Aorta (tissue), 5 donors: Measurements from ENCODE around the gene SPPL2B. TPM values are rescaled to one million over a fixed set of nuclear protein-coding genes. Genes with fewer than 3 reads are reported as not detected.

Source experiments
- ATAC-seq: fragments of 200-7000 bp; cut with Tn5 transposase; one replicate; pipeline ENCODE4 v1.9.1; 2022; ENCODE audit warnings: moderate library complexity; ENCODE audit not compliant: low FRiP score
- DNase-seq, 2 donors: peaks; one replicate each; pipeline ENCODE4 v3.0.0-alpha.2; 2020
- H3K27ac ChIP-seq, 2 donors: one replicate each; pipeline ENCODE4 v1.5.1; 2013; ENCODE audit warnings: low read length in 2 of 2, mild to moderate bottlenecking in 2 of 2, moderate library complexity in 2 of 2, control low read depth in 1 of 2, inconsistent platforms in 1 of 2, low read depth in 1 of 2
- H3K27me3 ChIP-seq, 2 donors: one replicate each; pipeline ENCODE4 v1.6.1; 2013; ENCODE audit warnings: control low read depth in 1 of 2, low read length in 1 of 2, mild to moderate bottlenecking in 1 of 2, moderate library complexity in 1 of 2; ENCODE audit not compliant: insufficient read depth in 2 of 2, control insufficient read depth in 1 of 2
- H3K36me3 ChIP-seq, 2 donors: one replicate each; pipeline ENCODE4 v1.6.1; 2013; ENCODE audit warnings: control low read depth in 1 of 2, low read length in 1 of 2, mild to moderate bottlenecking in 1 of 2; ENCODE audit not compliant: insufficient read depth in 2 of 2, control insufficient read depth in 1 of 2
- H3K4me1 ChIP-seq, 2 donors: one replicate each; pipeline ENCODE4 v1.6.1; 2013; ENCODE audit warnings: low read length in 2 of 2, control low read depth in 1 of 2, mild to moderate bottlenecking in 1 of 2, moderate library complexity in 1 of 2; ENCODE audit not compliant: insufficient read depth in 2 of 2, control insufficient read depth in 1 of 2
- H3K4me3 ChIP-seq, 2 donors: one replicate each; pipeline ENCODE4 v1.5.1; 2013; ENCODE audit warnings: low read length in 2 of 2, control low read depth in 1 of 2, mild to moderate bottlenecking in 1 of 2
- H3K9me3 ChIP-seq: one replicate; pipeline ENCODE4 v1.6.1; 2013; ENCODE audit warnings: mild to moderate bottlenecking, low read length; ENCODE audit not compliant: control insufficient read depth
- WGBS, 2 donors: extraction: QIAGEN DNeasy Blood & Tissue Kit; methylation state at CpG; one replicate each; pipeline ENCODE4 v1.1.7; 2013; 5-methylcytosine and 5-hydroxymethylcytosine counted together
- intact Hi-C, 2 donors: fragments of 100-400 bp; cut with DNase I; formaldehyde crosslinking; loops; one replicate each; pipeline versions ENCODE4 v1.14.2 to v1.15.0; 2022
- polyA plus RNA-seq, 2 donors: library from polyadenylated mRNA; stranded (reverse); fragments of 200-250 nt; gene quantifications; one replicate each; pipeline ENCODE4 v1.2.3, GENCODE V29; 2013
- total RNA-seq, 2 donors: library from RNA; stranded (reverse); fragmentation: NEBNext Ultra II Directional; extraction: Animal tissue kit (Norgen Biotek cat#: 25700); gene quantifications; one replicate each; pipeline ENCODE4 v1.2.1, GENCODE V29; 2021
- donor health status: healthy with polysubstance abuse.
- donor health status: Bipolar disorder and iron deficiency.
- donor health status: DM: no; HTN: no; CAD: no.
- donor health status: DM: no; HTN: no; CAD: no.
- donor health status: DM: yes; HTN: yes; CAD: no.

SPPL2B gene
- total and polyA plus RNA-seq, 4 donors: 13.3 to 78.1 (median 39.2) TPM

DNA sequence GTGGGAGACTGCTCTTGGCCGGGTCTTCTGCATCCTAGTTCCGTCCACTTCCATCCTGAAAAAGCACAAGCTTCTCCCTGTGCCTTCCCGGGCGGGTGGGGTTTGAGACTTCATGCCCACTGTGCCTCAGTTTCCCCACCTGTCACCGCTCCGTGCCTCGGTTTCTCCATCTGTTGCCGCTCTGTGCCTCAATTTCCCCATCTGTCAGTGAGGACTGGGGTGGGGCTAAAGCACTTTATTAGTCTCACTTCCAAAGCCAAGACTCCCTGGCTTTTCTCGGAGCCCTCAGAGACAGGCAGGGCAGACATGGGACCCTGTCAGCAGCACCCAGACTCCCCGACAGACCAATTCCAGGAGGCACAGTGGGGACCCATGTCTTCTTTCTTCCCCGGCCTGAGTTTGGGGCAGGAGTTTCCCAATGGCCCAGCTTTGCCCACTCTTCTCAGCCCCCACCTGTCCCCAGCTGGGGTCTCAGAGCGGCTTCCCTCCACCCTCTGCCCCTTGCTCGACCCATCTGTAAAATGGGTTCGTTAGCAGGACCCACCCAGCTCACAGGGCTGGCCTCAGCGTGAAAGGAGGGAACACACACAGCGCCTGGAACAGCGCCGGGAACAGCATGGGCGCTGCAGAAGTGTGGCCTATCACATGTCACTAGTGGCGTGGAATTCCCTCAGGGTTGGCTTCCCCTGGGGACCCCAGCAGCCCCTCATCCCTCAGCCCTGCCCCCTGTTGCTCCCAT lies 41.9 kb upstream of the SPPL2B start:
- Histone ChIP-seq H3K9me3 (no peaks in the 10 kb centered on the region), H3K27ac (no peak overlapping the region), H3K4me1 (no peaks in the 10 kb centered on the region), H3K4me3 (no peak overlapping the region), H3K36me3 (no peaks in the 10 kb centered on the region), H3K27me3 (no peaks in the 10 kb centered on the region)
- DNase-seq: no peak
- no peak for ATAC-seq
- intact Hi-C loops: no loop called here
- WGBS, 2 donors: 85 to 87% methylated on average over 20 of the region's 20 CpGs

DNA sequence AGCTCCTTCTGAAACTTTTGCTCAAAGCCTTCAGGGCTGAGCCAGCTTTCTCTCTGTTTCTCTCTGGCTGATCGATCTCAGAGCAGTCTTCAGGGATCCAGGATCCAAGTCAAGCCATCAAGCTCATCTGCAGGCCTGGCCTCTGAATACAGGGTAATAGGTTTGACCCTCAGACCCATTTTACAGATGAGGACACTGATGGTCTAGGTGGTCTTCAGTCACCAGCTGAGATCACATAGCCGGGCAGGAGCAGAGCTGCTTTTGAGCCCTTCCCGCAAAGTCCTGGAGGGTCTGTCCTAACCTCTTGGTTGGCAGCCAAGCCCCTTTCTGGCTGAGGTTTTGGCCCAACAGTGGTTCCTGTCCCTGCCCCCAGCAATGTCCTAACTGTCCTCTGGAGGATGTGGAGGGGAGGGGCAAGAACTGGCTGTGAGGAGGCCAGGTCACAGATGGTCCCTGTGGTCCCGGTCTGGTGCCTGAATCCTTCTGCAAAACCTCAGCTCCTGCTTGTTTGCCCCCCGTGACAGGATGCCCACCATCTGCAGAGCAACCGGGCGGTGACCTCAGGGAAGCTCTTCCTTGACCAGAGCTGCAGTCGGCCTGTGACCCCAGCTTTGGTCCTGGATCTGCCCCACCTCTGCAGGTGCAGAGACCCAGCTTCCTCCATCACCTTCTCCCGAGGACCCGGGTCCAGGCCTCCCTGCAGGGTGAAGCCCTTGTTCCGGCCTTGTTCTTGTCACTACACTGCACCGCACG lies 40.7 kb upstream of the SPPL2B start:
- no peak for ATAC-seq

GRCh38 chr19:2288338-2288817 lies 40.1 kb upstream of the SPPL2B start:
- no peaks in the 10 kb centered on the region for H3K27me3 ChIP-seq
- DNase-seq (peak in 1 of 2 donors; percentile 76), ATAC-seq (no peak)
- H3K4me3 ChIP-seq: no peak overlapping the region
- H3K9me3 ChIP-seq: no peaks in the 10 kb centered on the region
- intact Hi-C loops: no loop called here
- H3K27ac ChIP-seq: no peak overlapping the region
- H3K36me3 ChIP-seq: no peaks in the 10 kb centered on the region
- no peaks in the 10 kb centered on the region for H3K4me1 ChIP-seq
- WGBS, 2 donors: 91% methylated on average over 17 of the region's 17 CpGs

More for the DNA sequence above, 40.7 kb upstream of the SPPL2B start:
- Histone ChIP-seq H3K36me3 (no peaks in the 10 kb centered on the region), H3K27ac (no peak overlapping the region), H3K27me3 (no peaks in the 10 kb centered on the region), H3K4me3 (no peak overlapping the region), H3K9me3 (no peaks in the 10 kb centered on the region), H3K4me1 (no peaks in the 10 kb centered on the region)
- no peak for DNase-seq
- intact Hi-C loops: no loop called here
- WGBS, 2 donors: 86 to 89% methylated on average over 13 of the region's 13 CpGs

DNA sequence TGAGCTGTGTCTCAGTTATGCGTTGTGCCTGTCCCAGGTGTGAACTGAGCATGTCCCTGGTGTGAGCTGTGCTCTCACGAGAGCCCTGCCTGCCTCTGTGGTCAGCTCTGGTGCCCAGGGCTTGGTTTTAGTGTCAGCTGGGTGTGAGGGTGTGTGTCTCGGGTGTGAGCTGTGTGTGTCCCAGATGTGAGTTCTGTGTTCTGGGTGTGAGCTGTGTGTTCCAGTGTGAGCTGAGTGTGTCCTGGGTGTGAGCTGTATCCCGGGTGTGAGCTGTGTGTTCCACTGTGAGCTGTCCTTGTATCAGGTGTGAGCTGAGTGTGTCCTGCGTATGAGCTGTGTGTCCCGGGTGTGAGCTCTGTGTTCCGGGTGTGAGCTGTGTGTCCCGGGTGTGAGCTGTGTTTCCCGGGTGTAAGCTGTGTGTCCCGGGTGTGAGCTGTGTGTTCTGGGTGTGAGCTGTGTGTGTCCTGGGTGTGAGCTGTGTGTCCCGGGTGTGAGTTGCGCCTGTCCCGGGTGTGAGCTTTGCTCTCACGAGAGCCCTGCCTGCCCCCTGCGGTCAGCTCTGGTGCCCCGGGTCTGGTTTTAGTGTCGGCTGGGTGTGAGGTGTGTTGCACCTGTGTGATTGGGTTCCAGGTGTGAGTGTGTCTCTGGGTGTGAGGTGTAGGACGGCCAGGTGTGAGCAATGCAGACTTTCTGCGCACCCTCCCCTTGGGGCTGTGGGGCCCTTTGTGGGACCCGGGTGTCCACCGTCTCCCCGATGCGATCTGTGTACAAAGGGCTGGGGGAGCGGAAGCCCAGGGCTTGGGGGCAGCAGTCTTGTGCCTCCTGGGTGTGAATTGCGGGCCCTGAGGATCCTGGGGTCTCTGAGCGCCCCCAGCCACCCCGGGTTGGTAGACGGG lies 39.4 kb upstream of the SPPL2B start:
- intact Hi-C loops: no loop called here
- no peak for ATAC-seq

GRCh38 chr19:2289714-2290435 lies 38.6 kb upstream of the SPPL2B start:
- Histone ChIP-seq H3K4me3 (no peak overlapping the region), H3K9me3 (no peaks in the 10 kb centered on the region), H3K4me1 (no peaks in the 10 kb centered on the region), H3K27ac (no peak overlapping the region), H3K27me3 (no peaks in the 10 kb centered on the region), H3K36me3 (no peaks in the 10 kb centered on the region)
- DNase-seq (peak; percentile 77 to 81), ATAC-seq (no peak)
- 1 to 2% methylated on average over 65 to 74 of the region's 74 CpGs for WGBS, 2 donors
- intact Hi-C loops: no loop called here

More for the DNA sequence above, 39.4 kb upstream of the SPPL2B start:
- H3K4me1 ChIP-seq: no peaks in the 10 kb centered on the region
- no peak overlapping the region for H3K27ac ChIP-seq
- DNase-seq: no peak
- 61 to 62% methylated on average over 28 of the region's 28 CpGs for WGBS, 2 donors
- no peaks in the 10 kb centered on the region for H3K27me3 ChIP-seq
- H3K36me3 ChIP-seq: no peaks in the 10 kb centered on the region
- H3K4me3 ChIP-seq: no peak overlapping the region
- no peaks in the 10 kb centered on the region for H3K9me3 ChIP-seq

DNA sequence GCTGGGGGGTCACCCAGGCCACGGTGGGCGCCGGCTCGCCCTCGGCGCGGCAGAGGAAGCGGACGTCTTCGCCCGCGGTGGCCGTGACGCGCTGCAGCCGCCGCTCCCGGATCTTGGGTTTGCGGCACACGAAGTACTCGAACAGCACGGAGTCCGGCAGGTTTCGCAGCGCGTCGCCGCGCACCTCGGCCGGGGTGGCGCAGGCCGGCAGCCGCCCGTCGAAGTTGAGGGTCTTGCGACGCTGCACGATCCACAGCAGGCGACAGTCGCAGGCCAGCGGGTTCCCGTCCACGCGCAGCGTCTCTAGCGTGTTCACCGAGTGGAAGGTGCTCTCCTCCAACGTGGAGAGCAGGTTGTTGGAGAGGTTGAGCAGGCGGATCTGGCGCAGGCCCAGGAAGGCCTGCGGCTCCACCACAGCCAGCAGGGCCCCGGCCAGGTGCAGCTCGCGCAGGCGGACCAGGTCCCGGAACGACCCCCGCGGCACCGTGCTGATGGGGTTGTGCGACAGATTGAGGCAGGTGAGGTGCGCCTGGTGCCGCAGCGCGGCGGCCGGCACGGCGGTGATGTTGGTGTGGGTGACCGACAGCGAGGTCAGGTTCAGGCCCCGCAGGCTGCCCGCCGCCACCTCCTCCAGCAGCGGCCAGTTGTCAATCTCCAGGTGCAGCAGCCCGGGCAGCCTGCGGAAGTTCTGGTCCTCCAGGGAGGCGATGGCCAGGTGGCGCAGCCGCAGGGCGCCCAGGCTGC lies 37.9 kb upstream of the SPPL2B start:
- Histone ChIP-seq H3K4me3 (no peak overlapping the region), H3K27me3 (no peaks in the 10 kb centered on the region), H3K27ac (no peak overlapping the region), H3K9me3 (no peaks in the 10 kb centered on the region), H3K4me1 (no peaks in the 10 kb centered on the region), H3K36me3 (no peaks in the 10 kb centered on the region)
- intact Hi-C loops: no loop called here
- 3 to 4% methylated on average over 82 of the region's 82 CpGs for WGBS, 2 donors
- DNase-seq (peak in 1 of 2 donors; percentile 42), ATAC-seq (no peak)

DNA sequence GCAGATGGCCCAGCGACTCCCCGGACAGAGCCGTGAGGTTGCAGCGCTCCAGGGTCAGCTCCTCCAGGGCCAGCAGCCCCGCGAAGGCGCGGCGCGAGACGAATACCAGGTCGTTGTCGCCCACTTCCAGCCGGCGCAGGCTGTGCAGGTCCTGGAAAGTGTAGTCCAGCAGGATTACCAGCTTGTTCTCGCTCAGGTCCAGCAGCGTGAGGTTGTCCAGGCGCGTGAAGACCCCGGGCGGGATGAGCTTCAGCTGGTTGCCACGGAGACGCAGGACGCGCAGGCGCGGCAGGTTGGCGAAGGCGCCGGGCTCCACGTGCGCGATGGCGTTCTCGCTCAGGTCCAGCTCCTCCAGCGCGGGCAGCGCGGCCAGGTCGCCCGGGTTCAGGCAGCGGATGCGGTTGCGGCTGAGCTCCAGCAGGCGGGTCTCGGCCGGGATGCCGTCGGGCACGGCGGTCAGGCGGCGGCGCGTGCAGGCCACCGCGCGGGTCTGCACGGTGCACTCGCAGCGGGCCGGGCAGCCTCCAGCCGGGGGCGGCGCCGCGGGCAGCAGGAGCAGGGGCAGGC lies 37.2 kb upstream of the SPPL2B start:
- ATAC-seq (no peak), DNase-seq (peak; percentile 45 to 78)
- whole genome bisulfite sequencing, 2 donors: 4 to 5% methylated on average over 62 to 67 of the region's 67 CpGs
- H3K4me1 ChIP-seq: no peaks in the 10 kb centered on the region
- intact Hi-C loops: no loop called here
- H3K9me3 ChIP-seq: no peaks in the 10 kb centered on the region
- no peaks in the 10 kb centered on the region for H3K27me3 ChIP-seq
- H3K36me3 ChIP-seq: no peaks in the 10 kb centered on the region
- no peak overlapping the region for H3K27ac ChIP-seq
- H3K4me3 ChIP-seq: no peak overlapping the region
